ENCODE data around the gene ZBTB16.

DNA sequence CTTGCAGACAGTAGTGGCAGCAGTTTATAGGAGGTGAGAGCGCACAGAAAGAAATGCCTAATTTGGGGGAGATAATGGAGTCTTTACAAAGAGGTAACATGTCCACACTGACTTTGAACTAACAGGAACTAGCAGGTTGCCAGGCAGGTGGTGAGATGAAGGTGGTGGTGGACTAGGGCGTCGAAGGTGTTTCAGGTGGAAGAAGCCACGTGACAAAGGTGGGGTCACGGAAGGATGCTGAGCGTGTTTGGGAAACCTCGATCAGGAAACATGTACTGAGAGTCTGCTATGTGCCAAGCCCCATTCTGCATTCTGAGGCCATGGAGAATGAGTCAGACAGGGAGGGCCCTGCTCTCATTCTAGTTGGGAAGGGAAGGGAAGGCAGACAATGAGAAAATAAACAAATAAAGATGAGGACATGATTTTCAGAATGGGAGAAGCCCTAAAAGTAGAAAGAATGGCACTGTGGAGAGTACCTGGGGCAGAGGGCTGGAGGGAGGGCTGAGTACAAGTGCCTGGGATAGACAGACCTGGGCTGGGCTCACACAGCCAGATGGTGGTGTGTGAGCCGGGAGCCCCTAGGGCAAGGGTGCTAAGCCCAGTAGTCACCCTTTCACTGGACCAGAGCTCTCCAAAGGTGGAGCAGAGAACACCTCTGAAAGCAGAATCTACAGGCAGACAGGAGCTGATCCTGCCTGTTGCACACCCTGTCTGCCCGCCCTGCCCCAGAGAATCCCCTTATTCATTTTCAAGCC lies 220.5 kb downstream of the ZBTB16 start:
- TF ChIP-seq, protein P1, sequence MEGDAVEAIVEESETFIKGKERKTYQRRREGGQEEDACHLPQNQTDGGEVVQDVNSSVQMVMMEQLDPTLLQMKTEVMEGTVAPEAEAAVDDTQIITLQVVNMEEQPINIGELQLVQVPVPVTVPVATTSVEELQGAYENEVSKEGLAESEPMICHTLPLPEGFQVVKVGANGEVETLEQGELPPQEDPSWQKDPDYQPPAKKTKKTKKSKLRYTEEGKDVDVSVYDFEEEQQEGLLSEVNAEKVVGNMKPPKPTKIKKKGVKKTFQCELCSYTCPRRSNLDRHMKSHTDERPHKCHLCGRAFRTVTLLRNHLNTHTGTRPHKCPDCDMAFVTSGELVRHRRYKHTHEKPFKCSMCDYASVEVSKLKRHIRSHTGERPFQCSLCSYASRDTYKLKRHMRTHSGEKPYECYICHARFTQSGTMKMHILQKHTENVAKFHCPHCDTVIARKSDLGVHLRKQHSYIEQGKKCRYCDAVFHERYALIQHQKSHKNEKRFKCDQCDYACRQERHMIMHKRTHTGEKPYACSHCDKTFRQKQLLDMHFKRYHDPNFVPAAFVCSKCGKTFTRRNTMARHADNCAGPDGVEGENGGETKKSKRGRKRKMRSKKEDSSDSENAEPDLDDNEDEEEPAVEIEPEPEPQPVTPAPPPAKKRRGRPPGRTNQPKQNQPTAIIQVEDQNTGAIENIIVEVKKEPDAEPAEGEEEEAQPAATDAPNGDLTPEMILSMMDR (IDR thresholded peaks at IDR 0.05; ENCODE audit: low read length): no peak
- no peak for TF ChIP-seq EZH2phosphoT487 (IDR thresholded peaks at IDR 0.05; ENCODE audit: low read length)
- TF ChIP-seq EZH2 (optimal IDR thresholded peaks at IDR 0.05; ENCODE audit: low read depth, low read length): no peak

All from MM.1S (cell line).